Measurements from ENCODE around the gene CCDC178. TPM values are rescaled to one million over a fixed set of nuclear protein-coding genes. Genes with fewer than 3 reads are reported as not detected.

Gene CCDC178
- total and polyA plus RNA-seq, 2 donors (not counting 3 experiments of a cell fraction or from before 2014, with no cell fraction given), result 0.80 to 1.6 TPM

DNA sequence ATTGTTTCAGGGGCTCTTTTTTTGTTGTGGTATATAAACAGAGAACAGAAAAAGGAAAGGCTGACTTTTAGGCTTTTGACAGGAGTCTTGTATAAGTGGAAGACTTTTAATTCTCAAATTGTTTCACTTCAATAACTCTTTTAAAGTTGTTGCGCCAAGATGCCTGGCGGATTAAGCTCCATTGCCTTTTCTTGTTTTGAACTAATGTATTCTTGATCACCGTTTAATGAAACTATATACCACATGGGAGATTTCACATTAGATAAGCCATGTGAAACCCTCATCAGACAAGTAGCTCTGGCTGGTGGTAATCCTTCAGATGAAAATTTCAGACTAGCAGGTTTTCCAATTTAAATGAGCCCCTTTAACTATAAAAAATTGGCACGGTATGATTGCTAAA is 257.4 kb downstream of the CCDC178 start:
- POLR2A ChIA-PET, result no interaction called here
- no peaks in the 10 kb centered on the region for H3K9me3 ChIP-seq (replicated peaks; ENCODE audit: control insufficient read depth, insufficient read depth, low read length)
- H3K9ac ChIP-seq (replicated peaks; ENCODE audit: extremely low read depth, insufficient read depth, low read length), result no peak overlapping the region
- H4K20me1 ChIP-seq (replicated peaks; ENCODE audit: control insufficient read depth, extremely low read depth, insufficient read depth, low read length), result no peaks in the 10 kb centered on the region
- H3K4me2 ChIP-seq (ENCODE audit: insufficient read depth, low read length), result no peak overlapping the region
- H3K27ac ChIP-seq (ENCODE audit: insufficient read depth, low read depth, low read length), result peak overlapping the region; percentile 85
- intact Hi-C loops (cut with micrococcal nuclease) (loop anchor here (5.0 kb wide), 3 partner anchors 46 to 261 kb away; no protein-coding TSS in a partner anchor), dilution Hi-C loops (cut with MboI; ENCODE audit: extremely low pct_ligation_motif_present, low sequenced_read_pairs) (no loop called here)
- no peak overlapping the region for H2AFZ ChIP-seq (ENCODE audit: low read depth, low read length)
- H3K36me3 ChIP-seq (ENCODE audit: control insufficient read depth in 2 of 2, extremely low read depth in 1 of 2, insufficient read depth in 2 of 2, low read length in 2 of 2), result no peaks in the 10 kb centered on the region
- TF ChIP-seq, protein P1, sequence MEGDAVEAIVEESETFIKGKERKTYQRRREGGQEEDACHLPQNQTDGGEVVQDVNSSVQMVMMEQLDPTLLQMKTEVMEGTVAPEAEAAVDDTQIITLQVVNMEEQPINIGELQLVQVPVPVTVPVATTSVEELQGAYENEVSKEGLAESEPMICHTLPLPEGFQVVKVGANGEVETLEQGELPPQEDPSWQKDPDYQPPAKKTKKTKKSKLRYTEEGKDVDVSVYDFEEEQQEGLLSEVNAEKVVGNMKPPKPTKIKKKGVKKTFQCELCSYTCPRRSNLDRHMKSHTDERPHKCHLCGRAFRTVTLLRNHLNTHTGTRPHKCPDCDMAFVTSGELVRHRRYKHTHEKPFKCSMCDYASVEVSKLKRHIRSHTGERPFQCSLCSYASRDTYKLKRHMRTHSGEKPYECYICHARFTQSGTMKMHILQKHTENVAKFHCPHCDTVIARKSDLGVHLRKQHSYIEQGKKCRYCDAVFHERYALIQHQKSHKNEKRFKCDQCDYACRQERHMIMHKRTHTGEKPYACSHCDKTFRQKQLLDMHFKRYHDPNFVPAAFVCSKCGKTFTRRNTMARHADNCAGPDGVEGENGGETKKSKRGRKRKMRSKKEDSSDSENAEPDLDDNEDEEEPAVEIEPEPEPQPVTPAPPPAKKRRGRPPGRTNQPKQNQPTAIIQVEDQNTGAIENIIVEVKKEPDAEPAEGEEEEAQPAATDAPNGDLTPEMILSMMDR (IDR thresholded peaks at IDR 0.05; ENCODE audit: extremely low read depth in 1 of 2, insufficient read depth in 1 of 2, low read depth in 1 of 2, low read length in 2 of 2), result no peak
- no peak for TF ChIP-seq MYC (IDR thresholded peaks at IDR 0.05; ENCODE audit: low read depth, low read length)
- CTCF ChIA-PET, result interaction anchor here (2.4 kb wide), 1 partner anchor 19 kb away, joined by 9 read pairs; no protein-coding TSS in a partner anchor
- H3K27me3 ChIP-seq (ENCODE audit: control insufficient read depth in 2 of 2, insufficient read depth in 2 of 2, low read length in 2 of 2), result no peaks in the 10 kb centered on the region
- BruUV-seq (replicated peaks), result no TSS peak
- no peaks in the 10 kb centered on the region for H3K79me2 ChIP-seq (ENCODE audit: control insufficient read depth, insufficient read depth, low read length)
- no peaks in the 10 kb centered on the region for H3K9me1 ChIP-seq (replicated peaks; ENCODE audit: control insufficient read depth, extremely low read depth, insufficient read depth, low read length)
- no peak for FAIRE-seq
- no peak overlapping the region for H3K4me3 ChIP-seq (replicated peaks in 1 of 3; ENCODE audit: insufficient read depth in 1 of 3, low read depth in 1 of 3, low read length in 3 of 3)
- H3K4me1 ChIP-seq (ENCODE audit: control insufficient read depth, extremely low read depth, insufficient read depth, low read length), result peaks cover 16% of the 10 kb centered on the region
- no peak for DNase-seq (ENCODE audit: low read depth, low spot score)

DNA sequence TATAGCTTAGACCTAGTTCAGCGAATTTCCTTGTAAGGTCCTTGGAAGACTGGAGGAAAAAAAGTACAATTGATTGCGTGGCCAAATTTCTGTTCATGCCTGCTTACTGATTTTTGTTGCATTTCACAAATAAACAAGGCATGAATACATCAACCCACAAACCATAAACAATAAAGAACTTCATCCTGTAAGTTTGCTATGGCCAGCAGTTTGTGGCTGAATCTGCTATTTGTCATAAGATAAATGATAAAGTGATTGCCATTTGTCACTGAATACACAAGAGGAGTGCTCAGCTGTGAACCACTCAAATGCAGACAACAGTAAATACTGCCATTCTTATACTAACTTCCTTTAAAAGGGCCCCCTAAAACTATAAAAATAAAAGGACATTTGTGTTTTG is 259.5 kb downstream of the CCDC178 start:
- H3K4me3 ChIP-seq (replicated peaks in 1 of 3; ENCODE audit: insufficient read depth in 1 of 3, low read depth in 1 of 3, low read length in 3 of 3), result no peak overlapping the region
- DNase-seq (ENCODE audit: low read depth, low spot score), result no peak
- TF ChIP-seq, protein P1 (IDR thresholded peaks at IDR 0.05; ENCODE audit: extremely low read depth in 1 of 2, insufficient read depth in 1 of 2, low read depth in 1 of 2, low read length in 2 of 2), result no peak
- TF ChIP-seq, protein P2, sequence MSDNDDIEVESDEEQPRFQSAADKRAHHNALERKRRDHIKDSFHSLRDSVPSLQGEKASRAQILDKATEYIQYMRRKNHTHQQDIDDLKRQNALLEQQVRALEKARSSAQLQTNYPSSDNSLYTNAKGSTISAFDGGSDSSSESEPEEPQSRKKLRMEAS (IDR thresholded peaks at IDR 0.05; ENCODE audit: insufficient read depth, insufficient read length), result no peak
- TF ChIP-seq POLR2A (IDR thresholded peaks at IDR 0.05; ENCODE audit: low read depth, low read length), result no peak
- TF ChIP-seq EZH2 (IDR thresholded peaks at IDR 0.05; ENCODE audit: borderline replicate concordance, low read depth, low read length, severe bottlenecking), result no peak
- no peak for TF ChIP-seq POLR2AphosphoS5 (IDR thresholded peaks at IDR 0.05; ENCODE audit: insufficient read depth, low read depth, low read length)
- TF ChIP-seq MYC (IDR thresholded peaks at IDR 0.05; ENCODE audit: low read depth, low read length), result no peak
- TF ChIP-seq FOS (IDR thresholded peaks at IDR 0.05; ENCODE audit: borderline replicate concordance, insufficient read depth, low read length), result no peak
- no peak for TF ChIP-seq JUN (IDR thresholded peaks at IDR 0.05; ENCODE audit: borderline replicate concordance, insufficient read depth, insufficient read length, low read depth)
- TF ChIP-seq GATA2 (IDR thresholded peaks at IDR 0.05; ENCODE audit: insufficient read depth, insufficient read length, low read depth, low read length), result no peak
- no peaks in the 10 kb centered on the region for H3K36me3 ChIP-seq (ENCODE audit: control insufficient read depth in 2 of 2, extremely low read depth in 1 of 2, insufficient read depth in 2 of 2, low read length in 2 of 2)
- H2AFZ ChIP-seq (ENCODE audit: low read depth, low read length), result no peak overlapping the region
- POLR2A ChIA-PET, result interaction anchor here (0.6 kb wide), 1 partner anchor 672 kb away, joined by 5 read pairs; no protein-coding TSS in a partner anchor
- H3K27ac ChIP-seq (ENCODE audit: insufficient read depth, low read depth, low read length), result no peak overlapping the region
- no peaks in the 10 kb centered on the region for H3K27me3 ChIP-seq (ENCODE audit: control insufficient read depth in 2 of 2, insufficient read depth in 2 of 2, low read length in 2 of 2)
- peaks cover 16% of the 10 kb centered on the region for H3K4me1 ChIP-seq (ENCODE audit: control insufficient read depth, extremely low read depth, insufficient read depth, low read length)
- H3K9ac ChIP-seq (replicated peaks; ENCODE audit: extremely low read depth, insufficient read depth, low read length), result no peak overlapping the region
- dilution Hi-C loops (cut with MboI; ENCODE audit: extremely low pct_ligation_motif_present, low sequenced_read_pairs) (no loop called here), intact Hi-C loops (cut with micrococcal nuclease) (loop anchor here (5.0 kb wide), 3 partner anchors 44 to 259 kb away; no protein-coding TSS in a partner anchor)
- no TSS peak for BruUV-seq (replicated peaks)
- no peaks in the 10 kb centered on the region for H3K9me1 ChIP-seq (replicated peaks; ENCODE audit: control insufficient read depth, extremely low read depth, insufficient read depth, low read length)
- H3K79me2 ChIP-seq (ENCODE audit: control insufficient read depth, insufficient read depth, low read length), result no peaks in the 10 kb centered on the region
- H3K4me2 ChIP-seq (ENCODE audit: insufficient read depth, low read length), result no peak overlapping the region
- CTCF ChIA-PET, result no interaction called here
- FAIRE-seq, result no peak
- no peaks in the 10 kb centered on the region for H4K20me1 ChIP-seq (replicated peaks; ENCODE audit: control insufficient read depth, extremely low read depth, insufficient read depth, low read length)
- H3K9me3 ChIP-seq (replicated peaks; ENCODE audit: control insufficient read depth, insufficient read depth, low read length), result no peaks in the 10 kb centered on the region
